ENCODE data around the gene TAGLN3. TPM values are rescaled to one million over a fixed set of nuclear protein-coding genes. Genes with fewer than 3 reads are reported as not detected.

TAGLN3 gene
- total and polyA plus RNA-seq, 2 of the 13 experiments (the other 11 are each of a cell fraction or from before 2014, with no cell fraction given), result 0.51 to 0.91 TPM

- TF ChIP-seq GATAD2A (CRISPR knock-in tag; IDR thresholded peaks at IDR 0.05) (peak; percentile 26; the same call in 1 of the 2 replicates), KLF13 (CRISPR knock-in tag; IDR thresholded peaks at IDR 0.05) (no peak), ETS1 (CRISPR knock-in tag; IDR thresholded peaks at IDR 0.05) (no peak), HMGXB4 (CRISPR knock-in tag; IDR thresholded peaks at IDR 0.05; ENCODE audit: borderline replicate concordance in 1 of 2, low read depth in 1 of 2) (peak; percentile 62 to 79; a peak in 3 of 4 replicates), KMT2A (CRISPR knock-in tag; IDR thresholded peaks at IDR 0.05) (peak; percentile 95), ZSCAN9 (CRISPR knock-in tag; IDR thresholded peaks at IDR 0.05; ENCODE audit: borderline replicate concordance) (no peak), ZNF260 (CRISPR knock-in tag; IDR thresholded peaks at IDR 0.05; ENCODE audit: borderline replicate concordance, low read depth) (no peak), HOXA5 (CRISPR knock-in tag; IDR thresholded peaks at IDR 0.05) (peak; percentile 54; the same call in 1 of the 2 replicates), ZNF597 (CRISPR knock-in tag; IDR thresholded peaks at IDR 0.05) (no peak), NFIC (IDR thresholded peaks at IDR 0.05; ENCODE audit: low read length) (no peak), RARG (CRISPR knock-in tag; IDR thresholded peaks at IDR 0.05; ENCODE audit: low read depth) (no peak), NFRKB (IDR thresholded peaks at IDR 0.05) (no peak), RARA (CRISPR knock-in tag; IDR thresholded peaks at IDR 0.05) (no peak), ZBTB7A (CRISPR knock-in tag; IDR thresholded peaks at IDR 0.05) (no peak), MED8 (CRISPR knock-in tag; IDR thresholded peaks at IDR 0.05; ENCODE audit: insufficient replicate concordance) (no peak), NAIF1 (CRISPR knock-in tag; IDR thresholded peaks at IDR 0.05; ENCODE audit: borderline replicate concordance) (peak; percentile 99), ZSCAN22 (CRISPR knock-in tag; IDR thresholded peaks at IDR 0.05) (no peak), JUND (CRISPR knock-in tag; IDR thresholded peaks at IDR 0.05) (no peak), KDM2A (CRISPR knock-in tag; IDR thresholded peaks at IDR 0.05; ENCODE audit: borderline replicate concordance, low read depth) (peak; percentile 95), RBM22 (optimal IDR thresholded peaks at IDR 0.05; ENCODE audit: low read length) (no peak), NR2F2 (IDR thresholded peaks at IDR 0.05; ENCODE audit: borderline replicate concordance, low read depth) (no peak), ZBTB33 (CRISPR knock-in tag; IDR thresholded peaks at IDR 0.05) (peak; percentile 76; the same call in 1 of the 2 replicates), MAFF (IDR thresholded peaks at IDR 0.05; ENCODE audit: low read depth, low read length) (no peak), ELF3 (CRISPR knock-in tag; IDR thresholded peaks at IDR 0.05) (peak; percentile 69; the same call in 1 of the 2 replicates), MAF1 (CRISPR knock-in tag; IDR thresholded peaks at IDR 0.05; ENCODE audit: borderline replicate concordance) (no peak), ZNF572 (CRISPR knock-in tag; IDR thresholded peaks at IDR 0.05) (no peak)
Measured at GRCh38 chr3:111978583-111979433, 19.9 kb upstream of the TAGLN3 start, which contains the start of gene ABHD10 (continued).
